ENCODE results near the gene ATXN7L1. TPM values are rescaled to one million over a fixed set of nuclear protein-coding genes. Genes with fewer than 3 reads are reported as not detected.

The ATXN7L1 gene
- total RNA-seq, 1 donor from 2014 or later = 20.6 TPM

DNA sequence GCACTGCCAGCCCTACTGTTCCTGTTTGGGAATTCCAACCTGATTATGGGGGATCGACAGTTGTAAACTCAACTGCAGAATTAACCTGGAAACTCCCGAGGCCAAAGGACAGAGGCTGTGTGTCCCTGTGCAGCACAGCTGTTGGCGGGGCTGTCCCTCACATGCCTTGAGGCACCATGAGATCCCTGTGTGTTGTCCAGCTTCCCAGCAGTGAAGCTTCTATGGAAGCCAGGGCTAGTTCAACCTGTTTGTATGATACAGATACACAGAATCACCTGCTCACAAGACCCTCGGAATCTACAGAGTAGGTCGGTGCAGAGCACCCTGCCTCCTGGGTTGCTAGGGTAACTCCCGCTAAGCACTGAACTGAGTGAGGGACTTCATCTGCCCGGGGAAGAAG, 234.1 kb downstream of the ATXN7L1 start:
- DNase-seq = no peak
- peaks cover 4% of the 10 kb centered on the region for H3K27me3 Mint-ChIP-seq (ENCODE audit: unreplicated experiment)
- H3K4me3 Mint-ChIP-seq (ENCODE audit: unreplicated experiment) = no peak overlapping the region
- TF ChIP-seq, protein P1, sequence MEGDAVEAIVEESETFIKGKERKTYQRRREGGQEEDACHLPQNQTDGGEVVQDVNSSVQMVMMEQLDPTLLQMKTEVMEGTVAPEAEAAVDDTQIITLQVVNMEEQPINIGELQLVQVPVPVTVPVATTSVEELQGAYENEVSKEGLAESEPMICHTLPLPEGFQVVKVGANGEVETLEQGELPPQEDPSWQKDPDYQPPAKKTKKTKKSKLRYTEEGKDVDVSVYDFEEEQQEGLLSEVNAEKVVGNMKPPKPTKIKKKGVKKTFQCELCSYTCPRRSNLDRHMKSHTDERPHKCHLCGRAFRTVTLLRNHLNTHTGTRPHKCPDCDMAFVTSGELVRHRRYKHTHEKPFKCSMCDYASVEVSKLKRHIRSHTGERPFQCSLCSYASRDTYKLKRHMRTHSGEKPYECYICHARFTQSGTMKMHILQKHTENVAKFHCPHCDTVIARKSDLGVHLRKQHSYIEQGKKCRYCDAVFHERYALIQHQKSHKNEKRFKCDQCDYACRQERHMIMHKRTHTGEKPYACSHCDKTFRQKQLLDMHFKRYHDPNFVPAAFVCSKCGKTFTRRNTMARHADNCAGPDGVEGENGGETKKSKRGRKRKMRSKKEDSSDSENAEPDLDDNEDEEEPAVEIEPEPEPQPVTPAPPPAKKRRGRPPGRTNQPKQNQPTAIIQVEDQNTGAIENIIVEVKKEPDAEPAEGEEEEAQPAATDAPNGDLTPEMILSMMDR (IDR thresholded peaks at IDR 0.05; ENCODE audit: partially characterized antibody, unreplicated experiment) = no peak
- H3K36me3 Mint-ChIP-seq (ENCODE audit: unreplicated experiment) = no peaks in the 10 kb centered on the region
- H3K9me3 Mint-ChIP-seq (ENCODE audit: unreplicated experiment) = peaks cover 4% of the 10 kb centered on the region
- H3K4me1 Mint-ChIP-seq (ENCODE audit: low read depth, unreplicated experiment) = peaks cover 43% of the 10 kb centered on the region
- H3K27ac Mint-ChIP-seq (ENCODE audit: unreplicated experiment) = no peak overlapping the region

DNA sequence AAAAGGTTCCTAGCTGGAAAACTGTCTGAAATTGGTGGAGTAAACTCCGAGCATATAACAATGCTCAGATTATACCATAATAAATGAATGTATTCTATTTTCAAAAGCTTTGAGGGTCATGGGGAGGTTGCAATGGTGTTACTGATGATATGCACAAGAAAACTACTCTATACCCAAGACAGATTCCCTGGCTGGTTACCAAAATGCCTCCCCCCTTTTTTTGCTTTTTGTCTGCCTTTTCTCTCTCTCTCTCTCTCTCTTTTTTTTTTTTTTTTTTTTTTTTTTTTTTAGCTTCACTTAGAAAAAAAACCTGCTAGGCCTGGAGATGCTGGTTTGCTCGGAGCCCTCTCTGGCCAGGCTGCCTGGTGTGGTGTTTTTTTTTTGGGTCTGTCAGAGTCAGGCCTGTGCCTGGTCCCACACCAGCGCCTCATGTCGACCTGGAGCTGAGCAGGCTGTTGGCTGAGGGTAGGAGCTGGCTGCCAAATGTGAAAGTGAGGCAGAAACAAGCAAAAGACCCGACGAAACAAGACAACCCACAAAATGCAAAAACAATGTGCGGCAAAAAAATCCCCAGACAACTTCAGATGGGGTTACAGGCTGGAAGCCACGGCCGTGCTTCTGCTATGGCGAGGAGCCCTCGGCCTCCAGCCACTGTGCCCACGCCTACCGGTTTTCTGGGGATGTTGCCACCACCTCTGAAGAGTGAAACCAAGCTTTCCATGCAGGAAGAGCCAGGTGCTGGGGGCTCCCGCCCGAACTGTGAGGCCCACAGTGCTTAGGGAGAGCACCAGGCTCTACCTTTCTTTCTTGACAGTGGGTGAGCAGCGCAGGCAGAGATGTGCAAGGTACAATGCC, 235.2 kb downstream of the ATXN7L1 start:
- Mint-ChIP-seq H3K4me1 (ENCODE audit: low read depth, unreplicated experiment) (peaks cover 43% of the 10 kb centered on the region), H3K27ac (ENCODE audit: unreplicated experiment) (no peak overlapping the region), H3K36me3 (ENCODE audit: unreplicated experiment) (no peaks in the 10 kb centered on the region), H3K9me3 (ENCODE audit: unreplicated experiment) (peaks cover 4% of the 10 kb centered on the region), H3K27me3 (ENCODE audit: unreplicated experiment) (peaks cover 4% of the 10 kb centered on the region), H3K4me3 (ENCODE audit: unreplicated experiment) (no peak overlapping the region)
- TF ChIP-seq, protein P1 (IDR thresholded peaks at IDR 0.05; ENCODE audit: partially characterized antibody, unreplicated experiment) = no peak
- DNase-seq = no peak

DNA sequence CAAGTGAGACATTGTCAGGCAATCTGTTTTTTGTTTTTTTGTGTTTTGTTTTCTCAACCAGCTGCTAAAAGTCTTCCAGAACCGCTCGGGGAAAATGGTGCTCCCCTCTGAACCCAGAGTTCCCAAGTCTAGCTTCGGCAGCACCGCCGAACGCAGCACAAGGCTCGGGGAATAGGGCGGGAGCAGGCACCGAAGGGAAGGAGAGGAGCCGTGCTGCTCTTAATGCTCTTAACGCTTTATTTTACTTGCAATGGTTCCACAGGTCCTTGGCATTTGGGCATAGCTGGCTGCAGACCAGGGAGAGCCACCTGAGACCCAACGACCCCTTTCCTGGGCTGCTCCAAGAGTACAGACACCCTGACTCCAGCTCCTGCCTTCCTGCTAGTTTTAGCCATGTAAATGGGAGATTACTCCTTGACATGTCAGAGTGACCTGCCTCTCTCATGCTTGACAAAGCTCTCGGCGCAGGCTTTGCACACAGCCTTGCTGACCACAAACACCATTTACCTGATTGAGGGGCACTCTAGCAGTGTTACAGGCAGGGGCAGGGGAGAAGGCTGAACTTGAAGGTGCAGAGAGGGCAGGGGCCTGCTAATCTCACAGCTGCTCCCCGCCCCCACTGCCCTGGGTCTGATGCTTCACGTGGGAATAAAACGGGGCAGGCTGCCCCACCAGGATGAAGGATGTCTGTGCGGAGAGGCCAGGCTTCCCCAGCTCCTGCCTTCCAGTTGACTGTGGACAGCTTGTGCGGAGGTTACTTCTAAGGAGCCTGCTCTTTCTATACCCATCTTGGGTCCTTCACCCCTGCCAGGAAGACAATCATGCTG, 236.5 kb downstream of the ATXN7L1 start:
- peaks cover 4% of the 10 kb centered on the region for H3K9me3 Mint-ChIP-seq (ENCODE audit: unreplicated experiment)
- DNase-seq = no peak
- H3K27ac Mint-ChIP-seq (ENCODE audit: unreplicated experiment) = peak overlapping the region; percentile 83
- peaks cover 3% of the 10 kb centered on the region for H3K27me3 Mint-ChIP-seq (ENCODE audit: unreplicated experiment)
- H3K4me1 Mint-ChIP-seq (ENCODE audit: low read depth, unreplicated experiment) = peaks cover 42% of the 10 kb centered on the region
- TF ChIP-seq, protein P1 (IDR thresholded peaks at IDR 0.05; ENCODE audit: partially characterized antibody, unreplicated experiment) = no peak
- H3K36me3 Mint-ChIP-seq (ENCODE audit: unreplicated experiment) = no peaks in the 10 kb centered on the region
- H3K4me3 Mint-ChIP-seq (ENCODE audit: unreplicated experiment) = peak overlapping the region; percentile 78

DNA sequence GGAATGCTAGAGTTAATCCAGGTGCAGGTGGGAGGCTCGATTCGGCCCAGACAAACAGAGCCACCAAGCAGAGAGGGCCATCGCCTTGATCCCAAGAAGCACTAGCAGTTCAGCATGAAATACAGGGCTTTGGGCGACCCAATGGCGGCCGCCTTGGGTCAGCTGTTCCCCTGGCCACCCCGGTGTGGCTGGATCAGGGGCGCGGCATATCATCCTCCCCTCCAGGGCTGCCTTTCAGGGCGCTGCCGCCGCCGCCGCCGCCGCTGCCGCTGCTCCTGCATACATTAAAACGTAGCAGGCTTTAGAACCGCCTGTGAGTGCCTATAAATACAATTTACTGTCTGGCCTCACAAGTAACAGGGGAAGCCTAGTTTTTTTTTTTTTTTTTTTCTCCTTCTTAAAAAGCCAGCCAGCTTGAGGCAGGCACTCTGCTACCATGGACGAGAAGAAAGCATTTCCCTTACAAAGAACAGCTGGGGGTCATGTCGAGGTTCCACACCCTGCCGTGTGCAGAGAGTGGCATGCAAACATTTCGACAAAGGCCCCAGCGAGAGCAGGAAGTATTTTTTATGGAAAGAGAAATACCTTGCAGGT, 237.4 kb downstream of the ATXN7L1 start:
- Mint-ChIP-seq H3K4me1 (ENCODE audit: low read depth, unreplicated experiment) (peaks cover 33% of the 10 kb centered on the region), H3K4me3 (ENCODE audit: unreplicated experiment) (peak overlapping the region; percentile 67), H3K27me3 (ENCODE audit: unreplicated experiment) (peaks cover 2% of the 10 kb centered on the region), H3K9me3 (ENCODE audit: unreplicated experiment) (peaks cover 4% of the 10 kb centered on the region), H3K36me3 (ENCODE audit: unreplicated experiment) (no peaks in the 10 kb centered on the region), H3K27ac (ENCODE audit: unreplicated experiment) (peak overlapping the region; percentile 87)
- peak; percentile 65 for DNase-seq
- TF ChIP-seq, protein P1 (IDR thresholded peaks at IDR 0.05; ENCODE audit: partially characterized antibody, unreplicated experiment) = no peak
